Natural killer cell treated with Interleukin-12 subunit alpha and Interleukin-12 subunit beta and Interleukin-15 and Interleukin-18, amount 100 ng/mL, for 72 hours (primary cell): ENCODE measurements around the gene CPNE8. TPM values are rescaled to one million over a fixed set of nuclear protein-coding genes. Genes with fewer than 3 reads are reported as not detected.

ENCODE experiments used
- ATAC-seq, 2 donors: fragments of 150-1000 bp; cut with Tn5 transposase in 1 of 2; sonication (Bioruptor Pico), chemical (Tn5 transposase) in 1 of 2; 2 replicates each; pipeline ENCODE4 v1.10.0; 2021
- DNase-seq: peaks from one replicate; pipeline ENCODE4 v3.0.0; 2022; ENCODE audit warnings: low spot score
- H3K27ac Mint-ChIP-seq, 2 donors: 1 replicate in 1 of 2; 2 replicates in 1 of 2; pipeline ENCODE4 v1.8.0; 2022; ENCODE audit warnings: mixed read lengths in 2 of 2, mild to moderate bottlenecking in 1 of 2, moderate library complexity in 1 of 2
- H3K27me3 Mint-ChIP-seq, 2 donors: 1 replicate in 1 of 2; 2 replicates in 1 of 2; pipeline ENCODE4 v1.8.0; 2022; ENCODE audit warnings: mixed read lengths in 2 of 2
- H3K36me3 Mint-ChIP-seq: one replicate; pipeline ENCODE4 v1.8.0; 2022; ENCODE audit warnings: mixed read lengths
- H3K4me1 Mint-ChIP-seq, 2 donors: 1 replicate in 1 of 2; 2 replicates in 1 of 2; pipeline ENCODE4 v1.8.0; 2022; ENCODE audit warnings: low read depth in 2 of 2, mixed read lengths in 2 of 2, mild to moderate bottlenecking in 1 of 2
- H3K4me3 Mint-ChIP-seq: one replicate; pipeline ENCODE4 v1.8.0; 2022; ENCODE audit warnings: mixed read lengths
- H3K9me3 Mint-ChIP-seq: 2 replicates; pipeline ENCODE4 v1.8.0; 2022; ENCODE audit warnings: mixed read lengths
- total RNA-seq, 2 donors: library from RNA; stranded (reverse); gene quantifications; one replicate each; pipeline ENCODE4 v1.2.3, GENCODE V29; 2022

CPNE8 gene
- total RNA-seq, 2 donors from 2014 or later: 5.5 to 9.2 TPM

DNA sequence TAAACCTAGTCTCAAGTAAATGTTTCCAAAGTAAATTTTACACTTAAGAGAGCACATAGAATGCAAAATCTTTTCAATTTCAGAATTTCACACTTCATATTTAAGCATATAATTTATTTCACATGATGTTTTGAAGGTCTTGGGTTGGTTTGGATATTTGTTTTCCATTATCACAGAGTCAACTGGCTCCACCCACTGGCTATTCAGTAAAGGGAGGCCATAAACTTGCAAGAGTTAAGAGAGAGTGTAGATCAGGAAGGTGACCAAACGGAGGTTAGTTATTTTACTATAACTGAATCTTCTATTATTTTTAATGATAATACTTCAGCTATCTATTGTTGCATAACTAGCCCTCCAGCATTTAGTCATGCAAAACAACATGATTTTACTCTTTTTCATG is 6.2 kb upstream of the CPNE8 start:
- Mint-ChIP-seq H3K36me3 (no peaks in the 10 kb centered on the region), H3K4me1 (peaks cover 6 to 7% of the 10 kb centered on the region in 2 donors)
- ATAC-seq: no peak

DNA sequence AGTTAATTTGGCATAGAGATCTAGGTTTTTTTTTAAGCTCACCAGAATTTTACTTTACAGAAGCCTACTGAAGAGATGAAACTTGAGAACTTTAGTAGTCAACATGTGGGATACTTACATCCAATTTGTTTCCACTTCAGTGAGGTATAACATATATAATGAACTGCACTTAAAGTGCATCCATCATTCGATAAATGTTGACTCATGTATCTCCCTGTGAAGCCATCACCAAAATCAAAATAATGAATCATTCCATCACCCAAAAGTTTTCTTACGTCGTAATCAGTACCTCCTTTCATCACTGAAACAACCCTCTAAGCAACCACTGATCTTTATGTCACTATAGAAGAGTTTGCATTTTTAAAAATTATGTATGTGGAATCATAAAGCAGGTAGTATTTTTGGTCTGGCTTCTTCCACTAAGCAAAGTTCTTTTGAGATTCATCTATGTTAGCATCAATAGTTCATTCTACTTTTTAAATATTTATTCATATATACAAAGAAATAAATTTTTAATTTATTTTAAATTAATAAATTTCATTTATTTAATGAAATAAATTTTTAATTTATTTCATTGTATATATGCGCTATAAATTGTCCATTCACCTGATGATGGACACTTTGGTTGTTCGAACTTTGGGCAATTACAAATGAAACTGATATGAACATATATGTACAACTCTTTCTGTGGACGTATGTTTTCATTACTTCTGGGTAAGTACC is 2.0 kb upstream of the CPNE8 start:
- H3K9me3 Mint-ChIP-seq: no peaks in the 10 kb centered on the region
- DNase-seq: no peak
- H3K27me3 Mint-ChIP-seq: peaks cover 10 to 17% of the 10 kb centered on the region in 2 donors
- peak overlapping the region; percentile 28 to 85 for H3K27ac Mint-ChIP-seq
- ATAC-seq: no peak
- H3K4me1 Mint-ChIP-seq: peaks cover 29 to 30% of the 10 kb centered on the region in 2 donors
- no peaks in the 10 kb centered on the region for H3K36me3 Mint-ChIP-seq
- peak overlapping the region; percentile 86 for H3K4me3 Mint-ChIP-seq

More for the DNA sequence above, 6.2 kb upstream of the CPNE8 start:
- no peak for DNase-seq
- Mint-ChIP-seq H3K9me3 (no peaks in the 10 kb centered on the region), H3K27me3 (peaks cover 21 to 28% of the 10 kb centered on the region in 2 donors), H3K27ac (no peak overlapping the region), H3K4me3 (no peak overlapping the region)

DNA sequence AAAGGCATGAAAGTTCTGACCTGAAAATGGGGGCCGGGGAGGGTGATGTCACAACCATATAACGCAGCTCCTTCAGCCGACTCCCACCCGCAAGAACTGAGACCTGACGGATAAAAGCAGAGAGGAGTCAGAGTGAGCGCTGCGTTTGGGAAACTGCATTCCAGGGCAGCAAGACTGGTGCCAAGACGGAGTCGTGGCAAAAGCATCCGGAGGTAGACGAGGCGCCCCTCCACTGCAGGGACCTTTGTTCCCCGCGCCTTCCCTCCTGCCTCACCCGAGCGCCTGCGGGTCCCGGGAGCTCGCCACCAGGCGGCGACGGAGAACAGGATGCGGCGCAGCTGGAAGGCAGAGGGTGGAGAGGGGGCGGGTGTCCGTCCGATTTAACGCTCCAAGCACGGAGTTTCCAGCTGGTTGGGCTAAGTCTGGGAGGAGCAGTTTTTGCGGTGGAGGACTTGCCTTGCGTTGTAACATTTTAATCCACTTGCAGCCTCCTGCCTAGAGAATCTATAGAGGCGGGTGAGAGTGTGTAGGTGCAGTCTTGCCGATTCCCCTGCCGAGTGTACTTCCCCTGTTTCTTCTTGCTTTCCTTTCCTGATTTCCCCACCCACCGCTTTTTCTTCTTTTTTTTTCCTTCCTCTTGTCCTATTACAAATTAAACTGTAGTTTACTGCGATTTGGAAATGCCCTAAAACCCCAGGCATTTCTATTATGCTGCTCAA is 1.2 kb upstream of the CPNE8 start:
- Mint-ChIP-seq H3K36me3 (no peaks in the 10 kb centered on the region), H3K9me3 (no peaks in the 10 kb centered on the region), H3K4me1 (peaks cover 29 to 34% of the 10 kb centered on the region in 2 donors), H3K4me3 (peak overlapping the region; percentile 86), H3K27ac (peak overlapping the region; percentile 71 to 85), H3K27me3 (peaks cover 8 to 13% of the 10 kb centered on the region in 2 donors)
- DNase-seq (peak; percentile 85), ATAC-seq (peak; percentile 81 to 82)

DNA sequence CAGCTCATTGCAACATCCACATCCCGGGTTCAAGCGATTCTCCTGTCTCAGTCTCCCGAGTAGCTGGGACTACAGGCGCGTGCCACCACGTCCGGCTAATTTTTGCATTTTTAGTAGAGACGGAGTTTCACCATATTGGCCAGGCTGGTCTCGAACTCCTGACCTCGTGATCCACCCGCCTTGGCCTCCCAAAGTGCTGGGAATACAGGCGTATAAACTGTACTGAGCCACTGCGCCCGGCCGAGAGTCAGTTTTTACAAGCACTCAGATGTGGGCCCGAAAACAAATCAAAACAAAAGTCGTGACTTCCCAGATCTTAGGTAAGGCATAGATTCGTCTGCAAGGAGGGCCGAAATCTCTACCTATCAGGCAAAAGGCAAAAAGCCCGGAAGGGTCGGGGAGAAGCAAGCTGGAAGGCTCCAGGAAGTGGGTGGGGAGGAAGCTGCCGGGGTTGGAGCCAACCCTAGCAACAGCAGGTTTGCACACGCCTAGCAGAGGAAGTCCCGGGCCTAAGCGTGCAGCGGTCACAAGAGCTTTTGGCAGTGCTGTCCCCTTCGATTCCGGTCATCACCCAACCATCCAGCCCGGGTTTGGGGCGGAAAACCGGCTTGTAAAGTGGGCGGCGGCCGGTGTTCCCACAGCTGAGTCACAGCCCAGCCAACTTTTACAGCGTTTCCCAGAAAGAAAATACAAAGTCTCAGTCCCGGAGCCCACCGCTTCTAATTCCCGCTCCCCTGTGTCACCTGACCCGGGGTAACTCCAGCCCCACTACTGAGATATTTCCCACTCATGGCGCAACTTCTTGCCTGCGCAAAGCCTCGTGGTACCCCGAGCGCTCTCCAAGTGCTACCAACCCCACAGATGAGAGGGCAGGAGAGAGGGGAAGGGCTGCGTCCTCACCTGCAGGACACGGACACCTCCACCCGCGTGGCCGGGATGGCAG is 583 bp downstream of the CPNE8 start:
- DNase-seq (peak; percentile 83), ATAC-seq (peak; percentile 84 to 85)
- Mint-ChIP-seq H3K36me3 (no peaks in the 10 kb centered on the region), H3K27me3 (peaks cover 6% of the 10 kb centered on the region in 2 donors), H3K9me3 (no peaks in the 10 kb centered on the region), H3K4me1 (peaks cover 29 to 34% of the 10 kb centered on the region in 2 donors), H3K27ac (peak overlapping the region; percentile 77 to 93), H3K4me3 (peak overlapping the region; percentile 86)

DNA sequence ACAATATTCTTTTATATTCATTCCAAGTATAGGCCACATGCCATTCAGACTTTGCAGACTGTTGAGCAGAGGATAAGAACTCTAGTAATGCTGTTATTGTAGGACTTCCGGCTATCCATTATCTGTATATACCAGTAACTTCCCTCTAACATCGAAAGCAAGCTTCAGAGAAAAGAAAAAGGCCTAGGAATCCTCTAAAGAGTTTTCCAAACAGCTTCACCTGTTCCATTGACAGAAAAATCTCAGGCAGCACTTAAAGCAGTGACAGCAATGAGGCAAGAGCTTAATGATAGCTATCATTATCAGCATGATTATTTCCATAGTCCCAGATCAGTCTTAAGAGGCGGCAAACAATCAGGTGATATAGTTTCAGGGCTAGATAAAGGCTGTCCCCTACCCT is 1.8 kb downstream of the CPNE8 start:
- ATAC-seq (no peak), DNase-seq (no peak)
- Mint-ChIP-seq H3K36me3 (no peaks in the 10 kb centered on the region), H3K27ac (peak overlapping the region; percentile 77 to 93), H3K4me3 (peak overlapping the region; percentile 86), H3K4me1 (peaks cover 29 to 34% of the 10 kb centered on the region in 2 donors), H3K27me3 (no peaks in the 10 kb centered on the region), H3K9me3 (no peaks in the 10 kb centered on the region)

DNA sequence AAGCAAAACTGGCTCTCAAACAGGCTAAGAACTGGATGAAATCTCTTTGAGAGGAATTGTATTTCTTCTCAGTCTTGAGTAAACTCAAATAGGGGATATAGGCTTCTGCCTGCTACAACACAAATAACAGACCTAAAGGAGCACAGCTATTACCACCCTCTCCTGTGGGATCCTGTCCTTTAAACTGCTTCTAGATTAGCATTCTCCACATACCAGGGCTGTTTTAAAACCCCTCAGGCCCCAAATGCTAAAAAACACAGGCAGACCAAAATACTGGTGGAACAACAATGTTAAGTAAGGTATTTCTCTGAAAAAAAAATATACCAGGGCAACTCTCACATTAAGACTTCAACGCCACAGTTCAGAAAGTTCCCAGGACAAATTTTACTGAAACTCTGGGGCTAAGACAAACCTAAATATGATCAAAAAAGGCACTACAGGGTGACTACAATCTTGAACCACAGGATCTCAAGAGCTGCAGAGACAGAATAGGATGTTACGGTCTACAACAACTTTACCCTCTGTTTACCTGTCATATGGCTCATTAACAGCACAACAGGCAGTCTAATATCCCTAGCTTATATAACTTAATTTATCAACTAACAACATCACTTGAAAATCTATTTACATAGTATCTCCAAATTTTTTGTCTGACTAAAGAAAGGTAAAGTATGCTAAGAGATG is 7.2 kb downstream of the CPNE8 start:
- Mint-ChIP-seq H3K4me1 (peaks cover 0 to 4% of the 10 kb centered on the region in 2 donors), H3K36me3 (no peaks in the 10 kb centered on the region), H3K9me3 (no peaks in the 10 kb centered on the region), H3K4me3 (no peak overlapping the region), H3K27ac (no peak overlapping the region), H3K27me3 (no peaks in the 10 kb centered on the region)
- DNase-seq (no peak), ATAC-seq (no peak)

DNA sequence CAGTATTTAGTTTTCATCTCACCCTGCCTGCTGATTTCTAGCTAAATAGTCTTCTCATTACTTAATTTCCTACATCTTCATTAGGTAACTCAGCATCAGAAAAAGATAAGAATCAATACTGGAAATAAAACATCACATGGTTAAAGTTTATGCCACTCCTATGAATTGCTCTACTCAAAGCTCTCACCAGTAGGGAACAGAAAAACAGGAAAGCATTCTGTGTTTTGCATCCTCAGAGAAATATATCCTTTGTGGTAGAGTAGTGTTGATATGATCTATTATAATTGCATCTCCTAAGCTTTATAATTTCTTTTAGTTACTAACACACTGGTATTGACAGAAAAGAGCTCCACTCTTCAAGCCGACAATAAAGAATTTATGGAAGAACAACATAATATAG is 9.9 kb downstream of the CPNE8 start:
- Mint-ChIP-seq H3K36me3 (no peaks in the 10 kb centered on the region), H3K27me3 (no peaks in the 10 kb centered on the region), H3K4me1 (peaks cover 0 to 12% of the 10 kb centered on the region in 2 donors), H3K4me3 (no peak overlapping the region), H3K27ac (no peak overlapping the region), H3K9me3 (no peaks in the 10 kb centered on the region)
- DNase-seq: no peak
- ATAC-seq: no peak

DNA sequence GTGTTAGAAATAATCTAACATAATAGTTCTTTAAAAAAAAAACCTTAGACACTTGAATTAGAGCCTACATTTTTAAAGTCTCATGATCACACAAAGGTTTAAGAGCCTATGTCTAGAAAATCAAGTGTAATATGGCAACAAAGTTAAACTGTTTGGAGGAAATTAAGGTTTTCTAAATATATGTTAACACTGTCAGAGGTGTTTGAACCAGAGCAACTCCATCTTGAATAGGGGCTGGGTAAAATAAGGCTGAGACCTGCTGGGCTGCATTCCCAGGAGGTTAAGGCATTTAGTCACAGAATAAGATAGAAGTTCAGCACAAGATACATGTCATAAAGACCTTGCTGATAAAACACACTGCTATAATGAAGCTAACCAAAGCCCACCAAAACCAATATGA is 12.4 kb downstream of the CPNE8 start:
- H3K9me3 Mint-ChIP-seq: no peaks in the 10 kb centered on the region
- H3K27me3 Mint-ChIP-seq: no peaks in the 10 kb centered on the region
- H3K4me1 Mint-ChIP-seq: peaks cover 6 to 20% of the 10 kb centered on the region in 2 donors
- ATAC-seq (no peak), DNase-seq (no peak)
- no peak overlapping the region for H3K27ac Mint-ChIP-seq
- no peak overlapping the region for H3K4me3 Mint-ChIP-seq
- no peaks in the 10 kb centered on the region for H3K36me3 Mint-ChIP-seq

DNA sequence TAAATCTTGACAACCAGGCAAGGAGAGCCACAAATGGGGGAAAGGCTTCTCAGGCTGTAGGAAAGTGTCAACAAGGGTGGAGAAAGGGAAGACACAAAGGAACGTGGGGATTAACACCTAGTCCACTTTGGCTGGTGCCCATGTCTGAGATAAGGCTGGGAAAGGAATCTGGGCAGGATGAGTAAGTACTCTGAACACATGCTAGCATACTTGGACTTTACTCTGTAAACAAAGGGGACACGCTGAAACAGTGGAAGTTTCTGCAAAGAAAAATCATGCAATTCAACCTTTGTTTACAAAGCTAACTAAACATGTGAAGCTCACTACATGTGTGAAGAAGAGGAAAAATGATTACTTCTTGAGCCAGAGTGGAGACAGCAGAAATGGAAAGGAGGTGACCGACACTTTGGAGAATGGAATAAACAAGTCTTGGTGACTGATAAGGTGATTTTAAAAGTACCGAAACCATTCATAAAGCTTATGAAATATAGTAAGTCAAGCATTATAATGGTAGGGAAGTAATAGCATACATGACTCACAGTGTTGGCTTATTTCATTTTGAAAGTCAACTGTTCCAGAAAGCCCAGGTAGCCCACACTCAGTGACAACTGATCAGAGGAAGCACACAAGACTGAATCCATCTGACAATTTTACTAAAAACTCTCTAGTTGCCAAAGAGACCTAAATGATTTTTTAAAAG is 13.2 kb downstream of the CPNE8 start:
- no peaks in the 10 kb centered on the region for H3K27me3 Mint-ChIP-seq
- H3K27ac Mint-ChIP-seq: no peak overlapping the region
- ATAC-seq (no peak), DNase-seq (no peak)
- H3K36me3 Mint-ChIP-seq: no peaks in the 10 kb centered on the region
- H3K4me1 Mint-ChIP-seq: peaks cover 6 to 20% of the 10 kb centered on the region in 2 donors
- no peaks in the 10 kb centered on the region for H3K9me3 Mint-ChIP-seq
- H3K4me3 Mint-ChIP-seq: no peak overlapping the region

DNA sequence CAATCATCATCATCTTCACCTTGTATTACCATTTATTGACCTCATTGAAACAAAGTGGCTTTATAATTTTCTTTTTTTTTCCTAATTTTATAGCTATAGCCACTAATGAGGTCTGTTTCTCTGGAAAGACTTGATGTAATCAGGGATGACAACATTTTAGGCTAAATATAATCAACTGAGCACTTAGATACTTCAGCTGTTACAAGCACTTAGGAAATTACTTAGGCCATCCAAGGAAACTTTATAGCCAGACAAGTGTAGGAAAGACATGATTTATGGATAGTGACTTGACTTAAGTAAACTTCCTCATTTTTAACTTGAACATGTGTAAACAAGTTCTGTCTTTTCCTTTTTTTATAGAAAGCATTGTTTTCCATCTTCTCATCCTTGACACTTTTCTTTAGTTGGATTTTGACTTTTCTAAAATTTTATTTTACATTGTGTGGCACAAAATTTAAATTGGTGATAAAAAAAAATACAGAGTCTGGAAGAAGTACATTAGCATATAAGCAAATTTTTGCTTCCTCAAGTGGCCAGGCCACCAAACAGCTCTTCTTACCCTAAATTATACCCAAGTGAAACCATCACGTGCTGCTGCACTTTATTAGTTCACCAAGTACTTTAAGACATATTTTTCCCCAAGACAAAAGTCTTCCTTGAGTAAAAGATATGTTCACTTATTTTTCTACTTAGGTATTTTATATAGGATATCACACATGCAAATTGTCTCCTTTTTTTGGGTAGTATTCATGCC is 15.1 kb downstream of the CPNE8 start:
- Mint-ChIP-seq H3K36me3 (no peaks in the 10 kb centered on the region), H3K27ac (no peak overlapping the region), H3K4me1 (peaks cover 6 to 20% of the 10 kb centered on the region in 2 donors), H3K9me3 (peaks cover 3% of the 10 kb centered on the region), H3K4me3 (no peak overlapping the region), H3K27me3 (no peaks in the 10 kb centered on the region)
- DNase-seq (no peak), ATAC-seq (no peak)

DNA sequence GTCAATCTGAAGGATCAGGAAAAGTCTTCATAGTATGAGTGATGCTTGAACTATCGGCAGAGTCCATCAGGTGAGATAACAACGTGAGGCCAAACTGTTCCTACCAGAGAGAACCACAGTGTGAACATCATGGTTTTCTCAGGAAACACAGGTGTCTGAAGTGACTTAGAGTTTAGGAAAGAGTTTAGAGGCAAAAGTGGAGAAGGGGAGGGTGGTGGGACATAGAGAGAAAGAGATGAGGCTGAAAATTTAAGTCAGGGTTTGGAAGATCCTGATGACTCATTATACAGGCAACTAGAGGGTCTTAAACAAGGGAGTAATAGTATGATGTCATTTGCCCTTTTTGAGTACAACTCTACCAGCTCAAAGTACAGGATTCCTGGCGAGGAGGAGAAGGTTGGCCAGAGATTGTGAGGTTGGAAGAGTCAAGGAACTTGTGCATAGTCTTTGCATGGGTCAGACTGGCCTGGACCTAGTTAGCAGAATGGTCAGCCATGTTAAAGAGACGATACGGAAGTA is 16.0 kb downstream of the CPNE8 start:
- H3K9me3 Mint-ChIP-seq: peaks cover 3% of the 10 kb centered on the region
- H3K4me3 Mint-ChIP-seq: no peak overlapping the region
- no peaks in the 10 kb centered on the region for H3K36me3 Mint-ChIP-seq
- no peak for ATAC-seq
- no peak overlapping the region for H3K27ac Mint-ChIP-seq
- no peaks in the 10 kb centered on the region for H3K27me3 Mint-ChIP-seq
- peaks cover 6 to 20% of the 10 kb centered on the region in 2 donors for H3K4me1 Mint-ChIP-seq
- no peak for DNase-seq

DNA sequence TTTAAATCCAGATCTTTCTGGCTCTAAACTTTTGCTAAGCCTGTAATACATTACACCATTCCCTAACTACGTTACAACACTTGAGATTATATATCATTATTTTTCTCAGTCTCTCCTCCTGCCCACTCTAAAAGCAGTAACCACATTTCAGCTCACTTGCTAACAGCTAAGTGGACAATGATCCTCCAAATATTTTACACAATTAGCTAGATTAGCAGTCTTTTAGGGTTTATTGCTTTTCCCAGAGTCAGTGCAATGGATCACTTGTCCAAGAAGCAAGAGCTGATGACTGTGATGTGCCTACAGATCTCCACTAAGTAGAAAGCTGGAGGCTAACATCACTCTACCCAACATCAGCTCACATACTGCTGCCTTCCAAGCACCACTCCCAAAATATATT is 17.6 kb downstream of the CPNE8 start:
- no peaks in the 10 kb centered on the region for H3K27me3 Mint-ChIP-seq
- H3K4me3 Mint-ChIP-seq: no peak overlapping the region
- ATAC-seq (no peak), DNase-seq (no peak)
- H3K9me3 Mint-ChIP-seq: peaks cover 3% of the 10 kb centered on the region
- no peak overlapping the region for H3K27ac Mint-ChIP-seq
- H3K4me1 Mint-ChIP-seq: peaks cover 9 to 18% of the 10 kb centered on the region in 2 donors
- no peaks in the 10 kb centered on the region for H3K36me3 Mint-ChIP-seq
